ENCODE data around the gene MYLK. TPM values are rescaled to one million over a fixed set of nuclear protein-coding genes. Genes with fewer than 3 reads are reported as not detected.

Gene MYLK
- total RNA-seq, 4 donors from 2014 or later = 32.0 to 81.2 (median 61.5) TPM

DNA sequence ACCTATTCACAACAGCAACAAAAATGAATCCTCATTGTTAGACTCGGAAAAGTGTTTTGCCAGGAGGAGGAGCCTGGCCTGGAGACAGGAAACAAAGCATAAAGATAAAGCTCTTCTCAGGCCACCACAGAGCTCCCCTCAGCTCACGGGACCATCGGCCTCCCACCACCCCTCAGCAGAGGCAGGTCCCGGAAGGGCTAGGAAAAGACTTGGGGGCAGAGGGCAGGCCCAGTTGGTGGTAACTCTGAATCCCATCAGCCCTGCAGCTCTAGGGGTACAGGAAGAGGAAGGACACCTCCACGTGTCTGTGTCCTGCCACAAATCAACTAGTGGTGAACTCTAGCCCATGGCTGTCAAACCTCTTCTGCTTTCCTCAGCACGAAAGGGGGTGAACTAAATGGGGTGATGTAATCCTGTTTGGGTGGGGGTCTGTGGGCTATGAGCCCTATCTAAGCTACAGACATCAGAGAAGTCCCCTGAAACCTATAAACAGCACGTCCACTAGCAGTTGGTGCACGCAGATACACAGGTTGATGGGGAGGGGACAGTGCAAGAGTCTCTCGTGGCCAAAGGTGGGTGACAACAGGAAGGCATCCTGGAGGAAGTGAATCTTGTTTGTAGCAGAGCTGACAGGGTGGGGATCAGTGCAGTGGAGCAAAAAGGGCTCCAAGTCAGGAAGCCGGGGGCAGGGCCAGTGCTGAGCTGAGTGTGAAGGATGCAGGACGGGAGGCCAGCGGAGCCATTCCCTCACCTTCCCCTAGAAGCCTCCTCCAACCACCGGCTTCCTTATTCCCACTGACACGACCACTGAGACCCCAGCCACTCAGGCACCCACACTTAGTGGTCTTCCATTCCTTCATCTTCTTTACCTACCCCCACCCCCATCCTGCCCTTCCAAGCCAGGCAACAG lies 188.1 kb downstream of the MYLK start:
- no peaks in the 10 kb centered on the region for H3K27me3 ChIP-seq
- 47 to 54% methylated on average over 14 of the region's 14 CpGs for whole genome bisulfite sequencing, 2 donors
- H3K4me1 ChIP-seq = peaks cover 0 to 45% (median 20%) of the 10 kb centered on the region in 4 donors
- H3K9me3 ChIP-seq = no peaks in the 10 kb centered on the region
- H3K4me3 ChIP-seq = peak overlapping the region in 1 of 4 donors; percentile 46
- no peak for DNase-seq (ENCODE audit: low spot score in 2 of 2)
- no peaks in the 10 kb centered on the region for H3K36me3 ChIP-seq
- TF ChIP-seq POLR2A (IDR thresholded peaks at IDR 0.05) (no peak), EP300 (IDR thresholded peaks at IDR 0.05) (no peak)
- TF ChIP-seq, protein P1, sequence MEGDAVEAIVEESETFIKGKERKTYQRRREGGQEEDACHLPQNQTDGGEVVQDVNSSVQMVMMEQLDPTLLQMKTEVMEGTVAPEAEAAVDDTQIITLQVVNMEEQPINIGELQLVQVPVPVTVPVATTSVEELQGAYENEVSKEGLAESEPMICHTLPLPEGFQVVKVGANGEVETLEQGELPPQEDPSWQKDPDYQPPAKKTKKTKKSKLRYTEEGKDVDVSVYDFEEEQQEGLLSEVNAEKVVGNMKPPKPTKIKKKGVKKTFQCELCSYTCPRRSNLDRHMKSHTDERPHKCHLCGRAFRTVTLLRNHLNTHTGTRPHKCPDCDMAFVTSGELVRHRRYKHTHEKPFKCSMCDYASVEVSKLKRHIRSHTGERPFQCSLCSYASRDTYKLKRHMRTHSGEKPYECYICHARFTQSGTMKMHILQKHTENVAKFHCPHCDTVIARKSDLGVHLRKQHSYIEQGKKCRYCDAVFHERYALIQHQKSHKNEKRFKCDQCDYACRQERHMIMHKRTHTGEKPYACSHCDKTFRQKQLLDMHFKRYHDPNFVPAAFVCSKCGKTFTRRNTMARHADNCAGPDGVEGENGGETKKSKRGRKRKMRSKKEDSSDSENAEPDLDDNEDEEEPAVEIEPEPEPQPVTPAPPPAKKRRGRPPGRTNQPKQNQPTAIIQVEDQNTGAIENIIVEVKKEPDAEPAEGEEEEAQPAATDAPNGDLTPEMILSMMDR (IDR thresholded peaks at IDR 0.05) = no peak
- H3K27ac ChIP-seq = peak overlapping the region in 2 of 4 donors; percentile 12 to 63

DNA sequence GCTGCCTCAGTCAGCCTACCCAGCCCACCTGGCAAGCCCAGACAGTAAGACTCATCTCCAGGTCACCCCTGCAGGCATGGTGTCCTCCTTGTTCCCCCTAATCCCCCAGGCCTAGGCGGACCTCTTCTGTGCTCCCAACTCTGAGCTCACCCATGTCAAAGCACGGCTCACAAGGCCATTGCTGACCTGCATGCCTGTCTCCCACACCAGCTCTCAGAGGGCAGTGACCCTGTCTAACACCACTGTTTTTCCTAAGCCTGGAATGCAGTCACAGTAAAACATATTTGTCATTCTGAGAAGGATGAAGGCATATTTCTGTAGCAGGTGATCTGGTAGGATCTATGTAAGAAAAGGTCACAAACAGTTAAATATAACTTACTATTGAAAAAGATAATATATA lies 189.0 kb downstream of the MYLK start:
- Histone ChIP-seq H3K9me3 (no peaks in the 10 kb centered on the region), H3K36me3 (no peaks in the 10 kb centered on the region), H3K4me3 (no peak overlapping the region), H3K27me3 (no peaks in the 10 kb centered on the region), H3K27ac (peak overlapping the region in 2 of 4 donors; percentile 64 to 68), H3K4me1 (peaks cover 0 to 45% (median 20%) of the 10 kb centered on the region in 4 donors)
- 38 to 49% methylated on average over 1 to 2 of the region's 2 CpGs for WGBS, 2 donors
- TF ChIP-seq, protein P1 (IDR thresholded peaks at IDR 0.05) = no peak
- TF ChIP-seq EP300 (IDR thresholded peaks at IDR 0.05) (no peak), POLR2A (IDR thresholded peaks at IDR 0.05) (no peak)
- DNase-seq (ENCODE audit: low spot score in 2 of 2) = no peak

DNA sequence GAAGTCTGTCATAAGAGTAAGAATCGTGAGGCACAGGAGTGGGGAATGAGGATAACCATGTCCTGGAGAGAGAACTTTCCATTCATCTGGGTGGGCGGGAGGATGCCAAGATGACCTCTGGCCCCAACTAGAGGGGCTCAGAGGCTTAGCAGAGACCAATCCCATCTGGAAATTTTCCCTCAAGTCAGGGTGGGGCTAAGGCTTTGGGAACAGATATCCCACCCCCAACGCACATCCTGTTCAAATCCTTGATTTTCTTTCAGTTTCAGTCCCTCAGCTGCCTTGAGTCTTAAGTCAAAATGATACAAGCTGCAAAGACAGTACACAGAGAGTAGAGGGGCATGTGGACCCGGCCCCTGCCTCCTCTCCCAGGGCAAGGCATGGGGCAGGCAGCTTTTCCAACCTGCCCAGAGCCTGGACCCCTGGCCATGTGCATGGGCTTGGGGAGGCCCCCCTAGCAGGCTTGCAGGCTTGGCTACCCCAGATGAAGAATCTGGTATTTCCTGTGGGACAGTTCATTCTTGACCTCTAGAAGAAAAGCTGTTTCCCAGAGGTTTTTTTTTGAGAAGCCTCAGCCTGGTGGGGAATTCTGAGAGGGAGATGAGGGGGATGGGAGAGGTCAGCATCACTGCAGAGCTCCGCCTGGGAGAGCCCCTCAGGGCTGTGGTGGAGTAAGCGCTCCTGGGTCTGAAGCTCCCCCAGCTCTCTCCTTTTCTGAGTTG lies 189.6 kb downstream of the MYLK start:
- Histone ChIP-seq H3K27ac (peak overlapping the region in 3 of 4 donors; percentile 7 to 68 (median 64)), H3K4me1 (peaks cover 0 to 48% (median 20%) of the 10 kb centered on the region in 4 donors), H3K27me3 (no peaks in the 10 kb centered on the region), H3K9me3 (no peaks in the 10 kb centered on the region), H3K36me3 (no peaks in the 10 kb centered on the region), H3K4me3 (no peak overlapping the region)
- TF ChIP-seq, protein P1 (IDR thresholded peaks at IDR 0.05) = no peak
- TF ChIP-seq POLR2A (IDR thresholded peaks at IDR 0.05) (no peak), EP300 (IDR thresholded peaks at IDR 0.05) (no peak)
- 47 to 52% methylated on average over 6 of the region's 6 CpGs for WGBS, 2 donors
- DNase-seq (ENCODE audit: low spot score in 2 of 2) = no peak

DNA sequence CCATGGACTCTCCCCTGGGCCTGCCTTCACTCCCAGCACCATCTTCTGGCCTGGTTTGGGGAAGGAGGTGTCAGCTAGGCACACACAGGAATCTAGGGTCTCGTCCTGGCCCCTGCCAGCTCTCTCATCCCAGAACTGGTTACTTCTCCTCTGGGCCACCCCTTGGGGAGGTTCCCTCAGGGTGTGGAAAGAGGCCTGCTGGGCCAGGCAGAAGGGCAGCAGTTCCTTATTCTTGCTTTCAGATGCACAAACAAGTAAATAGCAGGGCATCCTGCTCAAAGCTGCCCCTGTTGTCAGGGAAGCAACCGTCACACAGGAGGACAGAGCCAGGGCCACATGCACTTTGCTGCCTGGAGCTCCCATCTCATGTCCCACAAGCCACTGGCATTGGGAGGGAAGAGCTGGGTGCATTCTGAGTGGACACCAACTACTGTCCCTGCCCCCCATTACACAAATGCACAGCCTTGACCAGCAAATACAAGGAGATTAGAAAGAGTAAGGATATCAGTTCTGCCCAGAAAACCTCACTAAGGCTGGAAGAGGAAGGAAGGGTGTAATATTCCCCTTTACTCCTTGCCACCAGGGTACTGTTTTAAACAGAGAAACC lies 190.4 kb downstream of the MYLK start:
- no peak for TF ChIP-seq POLR2A (IDR thresholded peaks at IDR 0.05)
- TF ChIP-seq EP300 (IDR thresholded peaks at IDR 0.05) = no peak
- TF ChIP-seq, protein P1 (IDR thresholded peaks at IDR 0.05) = no peak
- Histone ChIP-seq H3K4me1 (peaks cover 0 to 55% (median 20%) of the 10 kb centered on the region in 4 donors), H3K9me3 (no peaks in the 10 kb centered on the region), H3K27ac (peak overlapping the region in 2 of 4 donors; percentile 64 to 68), H3K27me3 (no peaks in the 10 kb centered on the region), H3K4me3 (no peak overlapping the region), H3K36me3 (no peaks in the 10 kb centered on the region)
- no peak for DNase-seq (ENCODE audit: low spot score in 2 of 2)
- 55 to 91% methylated on average over 2 of the region's 2 CpGs for WGBS, 2 donors

Data from tibial nerve (tissue), 4 donors.